GM21447 (cell line): Measurements from ENCODE around the gene FBXL5.
"Not testable (repeated sequence)": the region's sequence is repeated elsewhere in the genome, so short reads cannot be mapped to it uniquely, and the experiment has no call there.

Experiments
- ATAC-seq: cut with Tn5 transposase; IDR thresholded peaks from one replicate; pipeline ENCODE4 v1.9.1; 2021; ENCODE audit not compliant: unreplicated experiment

Gene FBXL5

GRCh38 chr4:15652841-15653240 is 2.3 kb downstream of the FBXL5 start:
- no peak for ATAC-seq

GRCh38 chr4:15652191-15652590 is 3.0 kb downstream of the FBXL5 start:
- no peak for ATAC-seq

GRCh38 chr4:15651676-15652075 is 3.5 kb downstream of the FBXL5 start:
- no peak for ATAC-seq

GRCh38 chr4:15649914-15650545 is 5.1 kb downstream of the FBXL5 start:
- ATAC-seq = peak; percentile 40

- no peak for ATAC-seq
Measured at GRCh38 chr4:15648600-15648999, 6.6 kb downstream of the FBXL5 start.

GRCh38 chr4:15638418-15638817 is 16.7 kb downstream of the FBXL5 start:
- ATAC-seq = no peak

- ATAC-seq = no peak
Measured at GRCh38 chr4:15636818-15637217, 18.3 kb downstream of the FBXL5 start.

GRCh38 chr4:15617407-15617806 is 37.8 kb downstream of the FBXL5 start:
- ATAC-seq = not testable (repeated sequence)

GRCh38 chr4:15614891-15615290 is 40.3 kb downstream of the FBXL5 start:
- not testable (repeated sequence) for ATAC-seq

GRCh38 chr4:15612136-15612535 is 43.0 kb downstream of the FBXL5 start:
- no peak for ATAC-seq

GRCh38 chr4:15610855-15611254 is 44.3 kb downstream of the FBXL5 start:
- ATAC-seq = no peak

- no peak for ATAC-seq
Measured at GRCh38 chr4:15605537-15605936, 49.6 kb downstream of the FBXL5 start.

- no peak for ATAC-seq
Measured at GRCh38 chr4:15601862-15602261, 53.3 kb downstream of the FBXL5 start.

GRCh38 chr4:15600176-15600575 is 55.0 kb downstream of the FBXL5 start:
- ATAC-seq = no peak

GRCh38 chr4:15598644-15599043 is 56.5 kb downstream of the FBXL5 start:
- ATAC-seq = no peak

- ATAC-seq = no peak
Measured at GRCh38 chr4:15592799-15593198, 62.4 kb downstream of the FBXL5 start.

- no peak for ATAC-seq
Measured at GRCh38 chr4:15587649-15588048, 67.5 kb downstream of the FBXL5 start.

- no peak for ATAC-seq
Measured at GRCh38 chr4:15586066-15586465, 69.1 kb downstream of the FBXL5 start.

GRCh38 chr4:15585331-15585730 is 69.8 kb downstream of the FBXL5 start:
- ATAC-seq = no peak

- no peak for ATAC-seq
Measured at GRCh38 chr4:15584785-15585184, 70.4 kb downstream of the FBXL5 start.

- ATAC-seq = no peak
Measured at GRCh38 chr4:15577508-15577907, 77.6 kb downstream of the FBXL5 start.

- no peak for ATAC-seq
Measured at GRCh38 chr4:15575966-15576365, 79.2 kb downstream of the FBXL5 start.

- no peak for ATAC-seq
Measured at GRCh38 chr4:15569746-15570145, 85.4 kb downstream of the FBXL5 start.
